GM21526 (cell line): ENCODE data around the gene VPREB3.

ENCODE experiments used
- ATAC-seq: cut with Tn5 transposase; IDR thresholded peaks from one replicate; pipeline ENCODE4 v1.9.1; 2021; ENCODE audit warnings: moderate library complexity; ENCODE audit not compliant: unreplicated experiment, low FRiP score

VPREB3 gene

DNA sequence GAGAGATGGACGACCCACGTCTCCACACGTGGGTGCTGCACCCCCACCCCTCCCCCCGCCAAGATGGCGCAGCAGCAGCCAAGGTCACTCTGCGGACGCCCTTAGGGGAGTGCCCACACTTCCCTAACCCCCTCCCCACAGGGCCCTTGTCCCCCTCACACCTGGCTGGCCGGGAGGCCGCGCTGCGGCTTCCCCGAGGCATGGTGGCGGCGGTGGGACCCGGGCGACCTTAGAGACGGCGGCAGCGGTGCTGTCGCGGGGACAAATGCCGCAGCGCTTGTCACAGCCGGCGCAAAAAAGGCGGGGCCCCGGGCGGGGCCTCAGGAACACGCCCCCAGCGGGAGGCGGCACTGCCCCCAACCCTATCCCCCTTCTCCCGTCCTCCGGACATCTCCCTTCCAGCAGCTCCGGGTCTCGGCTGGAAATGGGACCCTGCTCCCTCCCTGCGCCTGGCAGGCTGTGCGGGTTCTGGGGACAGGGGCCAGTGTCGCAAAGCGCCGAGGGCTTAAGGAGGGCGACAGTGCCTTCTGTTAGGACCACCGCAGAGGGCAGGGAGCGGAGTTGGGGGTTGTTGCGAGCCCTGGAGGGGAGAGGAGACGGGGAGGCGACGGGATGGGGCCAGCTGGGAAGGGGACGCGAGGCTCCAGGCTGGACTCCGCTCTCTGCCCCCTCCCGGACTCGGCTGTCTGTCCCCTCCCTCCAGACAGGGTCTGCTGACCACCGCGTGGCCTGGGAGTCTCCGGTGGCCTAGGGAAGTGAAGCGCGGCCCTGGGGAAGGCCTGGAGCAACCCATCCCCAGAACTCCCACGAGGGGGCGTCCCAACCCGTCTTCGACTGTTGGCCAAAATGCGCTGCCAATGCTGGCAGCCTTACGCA lies 13.7 kb upstream of the VPREB3 start, which contains the start of gene CHCHD10:
CHCHD10 (minus strand) TSS at position 300 of the 876 bp plus-strand sequence; CDS start at position 202, 98 bp downstream.
- ATAC-seq = peak; percentile 41

DNA sequence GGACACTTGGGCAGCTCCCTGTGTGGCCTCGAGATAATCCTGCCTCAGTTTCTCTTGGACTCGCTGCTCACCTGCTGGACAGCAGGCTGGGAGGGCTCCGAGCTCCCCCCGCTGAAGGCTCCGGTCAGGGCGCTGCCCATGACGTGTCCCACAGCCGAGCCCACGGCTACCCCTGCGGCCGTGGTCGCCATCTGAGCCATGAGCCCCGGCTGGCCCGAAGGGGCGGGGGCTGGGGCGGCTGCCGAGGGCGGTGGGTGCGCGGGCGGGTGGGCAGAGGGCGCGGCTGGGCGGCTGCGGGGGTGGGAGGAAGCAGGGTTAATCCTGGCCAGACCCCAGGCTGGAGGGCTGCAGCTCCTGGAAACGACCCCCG lies 13.1 kb upstream of the VPREB3 start:
- no peak for ATAC-seq

DNA sequence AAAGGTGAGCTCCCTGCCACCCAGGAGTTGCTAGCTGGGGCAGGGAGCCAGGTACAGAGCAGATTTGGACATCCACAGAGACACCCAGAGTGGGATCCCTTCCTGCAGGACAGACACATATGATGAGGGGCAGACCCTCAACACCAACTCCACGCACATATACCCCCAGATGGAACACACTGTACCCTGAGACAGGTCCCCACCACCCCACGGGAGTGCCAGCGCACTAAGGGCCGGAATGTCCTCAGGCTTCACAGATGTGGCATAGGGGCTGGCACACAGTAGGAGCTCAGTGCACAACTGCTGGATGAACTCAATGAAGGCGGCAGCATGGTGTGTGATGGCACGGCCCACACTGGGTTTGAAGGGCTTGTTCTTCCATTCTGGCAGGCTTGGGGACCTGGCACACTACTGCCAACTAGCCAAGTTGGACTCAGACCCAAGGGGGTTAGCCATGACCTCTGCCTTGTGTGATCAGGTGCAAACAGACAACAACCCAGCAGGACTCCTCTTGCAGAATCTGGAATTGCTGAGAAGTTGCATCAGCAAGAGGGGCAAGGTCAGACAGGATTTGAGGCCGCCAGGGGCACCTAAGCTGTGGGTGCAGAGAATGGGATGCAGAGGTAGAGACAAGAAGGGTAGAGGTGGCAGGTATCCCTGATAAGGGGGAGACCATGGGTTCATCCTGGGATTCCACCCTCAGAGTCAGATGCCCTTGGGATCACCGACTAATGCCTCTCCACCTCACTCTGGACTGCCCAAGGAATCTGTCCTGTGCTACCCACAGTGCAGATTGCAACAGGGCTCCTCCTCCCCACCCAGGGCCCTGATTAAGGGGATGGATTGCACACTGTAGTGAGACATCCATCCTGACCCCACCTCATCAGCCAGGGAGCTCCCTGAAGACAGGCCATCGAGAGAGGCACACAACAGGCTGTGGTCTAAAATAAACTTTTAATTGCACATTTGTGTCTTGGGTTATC lies 11.0 kb upstream of the VPREB3 start:
- no peak for ATAC-seq

DNA sequence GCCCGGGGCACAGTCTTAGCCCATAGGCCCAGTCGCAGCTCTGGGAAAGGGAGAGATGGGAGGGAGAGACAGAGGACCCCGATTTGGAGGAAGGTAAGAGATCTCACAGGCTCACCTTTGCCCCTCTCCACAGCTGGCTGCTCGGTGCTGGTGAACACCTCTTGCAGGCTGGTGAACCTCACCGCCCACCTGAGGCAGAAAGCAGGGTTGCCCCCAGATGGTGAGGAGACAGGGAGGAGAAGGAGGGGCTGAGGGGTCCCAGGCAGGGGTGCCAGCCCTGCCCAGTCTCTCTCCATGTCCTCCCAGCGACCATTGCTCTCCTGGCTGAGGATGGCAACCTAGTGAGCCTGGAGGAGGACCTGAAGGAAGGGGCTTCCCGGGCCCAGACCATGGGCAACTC lies 9.7 kb upstream of the VPREB3 start:
- no peak for ATAC-seq

DNA sequence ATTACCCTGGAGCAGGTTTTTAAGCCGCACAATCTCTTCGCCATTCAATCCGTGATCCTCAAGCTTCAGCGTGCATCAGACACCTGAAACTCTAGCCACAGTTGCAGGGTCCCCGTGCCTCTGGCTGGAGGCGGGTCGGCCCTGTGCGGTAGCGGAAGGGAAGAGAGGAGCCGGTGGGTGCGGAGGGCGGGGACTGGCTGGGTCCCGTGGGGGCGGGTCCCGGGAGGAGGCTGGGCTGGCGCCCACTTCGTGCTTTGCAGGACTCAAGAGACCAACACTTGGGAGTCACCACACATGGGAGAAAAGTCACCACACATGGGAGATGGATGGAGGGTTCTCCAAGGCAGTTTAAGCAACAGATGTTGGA lies 9.3 kb upstream of the VPREB3 start:
- ATAC-seq = no peak

DNA sequence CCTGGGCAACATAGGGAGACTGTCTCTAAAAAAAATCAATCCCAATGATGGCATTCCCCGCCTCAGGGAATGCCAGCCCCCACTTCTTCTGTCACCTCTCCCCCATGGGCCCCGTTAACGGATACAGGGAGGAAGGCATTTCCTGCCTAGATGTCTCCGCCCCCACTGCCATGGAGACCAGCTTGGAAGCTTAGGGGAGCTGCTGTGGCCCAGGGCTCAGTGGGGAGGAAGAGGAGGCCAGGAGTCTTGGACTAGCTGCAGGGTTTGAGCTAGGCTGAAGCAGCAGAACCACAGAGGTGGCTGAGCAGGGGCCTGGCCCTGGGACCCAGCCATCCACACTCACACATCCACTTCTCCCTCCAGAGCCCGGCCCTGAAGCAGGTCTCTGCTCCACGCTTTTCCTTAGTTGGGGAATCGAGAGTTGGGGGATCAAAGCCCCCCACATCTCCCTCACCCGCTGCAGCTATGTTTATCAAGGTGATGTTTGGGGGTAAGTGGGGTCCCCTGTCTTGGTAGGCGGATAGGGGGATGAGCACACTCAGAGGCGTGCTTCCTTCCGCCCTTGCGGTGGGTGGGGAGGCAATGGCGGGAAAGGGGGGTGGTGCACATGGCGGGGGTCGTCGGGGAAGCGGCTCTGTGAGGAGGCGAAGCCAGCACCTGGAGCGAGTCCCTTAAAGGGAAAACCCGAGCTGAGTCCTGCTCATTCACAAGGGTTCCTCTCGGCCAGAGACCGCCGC lies 8.8 kb upstream of the VPREB3 start, which contains the start of gene C22orf15:
C22orf15 (plus strand) TSS at position 149 of the 737 bp plus-strand sequence; CDS start at position 466, 317 bp downstream.
- ATAC-seq = no peak

DNA sequence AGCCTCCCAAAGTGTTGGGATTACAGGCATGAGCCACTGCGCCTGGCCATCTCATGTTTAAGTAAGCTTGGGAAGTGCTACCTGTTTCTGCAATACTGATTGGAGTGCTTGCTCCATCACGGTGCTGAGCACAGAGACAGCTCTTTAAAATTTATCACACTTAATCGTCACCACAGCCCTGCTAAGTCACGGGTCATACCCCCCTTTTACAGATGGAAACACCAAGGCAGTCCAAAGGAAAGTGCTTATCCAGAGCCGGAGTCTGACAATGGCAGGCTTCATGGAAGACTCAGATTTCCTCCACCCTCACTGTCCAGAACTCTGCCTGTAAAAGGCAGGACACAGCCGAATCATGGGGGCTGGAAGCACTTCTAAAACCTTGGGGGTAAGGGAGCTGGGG lies 5.8 kb upstream of the VPREB3 start:
- ATAC-seq = no peak

DNA sequence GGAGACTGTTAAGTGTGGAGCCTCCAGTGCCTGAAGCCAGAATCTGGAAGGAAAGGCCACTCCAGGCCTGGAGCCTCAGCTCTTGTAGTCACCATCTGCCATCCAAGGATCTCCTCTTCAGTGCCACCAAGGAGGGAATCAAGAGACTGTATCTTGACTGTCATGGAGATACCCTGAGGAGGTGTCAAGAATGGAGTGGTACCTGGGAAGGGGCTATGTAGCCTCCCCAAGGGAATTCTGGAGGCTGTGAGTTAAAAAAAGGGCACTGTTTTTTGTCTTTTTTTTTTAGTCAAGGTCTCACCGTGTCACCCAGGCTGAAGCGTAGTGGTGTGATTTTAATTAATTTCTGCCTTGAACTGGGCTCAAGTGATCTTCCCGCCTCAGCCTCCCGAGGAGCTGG lies 5.3 kb upstream of the VPREB3 start:
- no peak for ATAC-seq

DNA sequence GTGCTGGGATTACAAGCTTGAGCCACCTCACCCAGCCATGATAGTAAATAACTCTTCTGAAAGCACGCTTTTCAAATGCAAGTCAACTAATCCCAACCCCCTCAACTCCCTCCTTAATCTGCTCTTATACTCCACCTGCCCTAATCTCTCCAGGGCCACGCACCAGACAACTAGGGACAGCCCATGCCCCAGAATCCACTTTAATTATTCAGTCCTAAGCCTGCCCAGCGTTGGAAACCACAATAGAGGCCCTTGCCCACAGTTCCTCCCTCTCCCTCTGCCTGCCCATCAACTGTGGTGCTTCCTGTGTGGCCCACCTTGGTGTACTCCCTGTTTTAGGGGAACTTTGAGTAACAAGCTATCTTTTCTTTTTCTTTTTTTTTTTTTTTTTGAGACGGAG lies 2.7 kb upstream of the VPREB3 start:
- no peak for ATAC-seq

DNA sequence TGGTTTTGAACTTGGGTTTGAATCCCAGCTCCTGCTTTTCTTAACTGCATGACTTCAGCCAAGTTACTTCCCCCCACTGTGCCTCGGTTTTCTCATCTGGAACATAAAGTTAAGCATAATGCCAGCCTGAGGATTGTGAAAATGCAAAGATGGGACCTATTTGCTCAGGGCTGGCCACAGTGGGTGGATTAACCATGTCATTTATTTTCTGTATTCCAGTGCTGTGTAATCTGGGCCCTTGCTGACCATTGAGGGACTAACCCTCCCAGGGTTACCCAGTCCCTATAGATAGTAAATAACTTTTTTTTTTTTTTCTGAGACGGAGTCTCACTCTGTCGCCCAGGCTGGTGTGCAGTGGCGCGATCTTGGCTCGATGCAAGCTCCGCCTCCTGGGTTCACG lies 1.5 kb upstream of the VPREB3 start:
- no peak for ATAC-seq

DNA sequence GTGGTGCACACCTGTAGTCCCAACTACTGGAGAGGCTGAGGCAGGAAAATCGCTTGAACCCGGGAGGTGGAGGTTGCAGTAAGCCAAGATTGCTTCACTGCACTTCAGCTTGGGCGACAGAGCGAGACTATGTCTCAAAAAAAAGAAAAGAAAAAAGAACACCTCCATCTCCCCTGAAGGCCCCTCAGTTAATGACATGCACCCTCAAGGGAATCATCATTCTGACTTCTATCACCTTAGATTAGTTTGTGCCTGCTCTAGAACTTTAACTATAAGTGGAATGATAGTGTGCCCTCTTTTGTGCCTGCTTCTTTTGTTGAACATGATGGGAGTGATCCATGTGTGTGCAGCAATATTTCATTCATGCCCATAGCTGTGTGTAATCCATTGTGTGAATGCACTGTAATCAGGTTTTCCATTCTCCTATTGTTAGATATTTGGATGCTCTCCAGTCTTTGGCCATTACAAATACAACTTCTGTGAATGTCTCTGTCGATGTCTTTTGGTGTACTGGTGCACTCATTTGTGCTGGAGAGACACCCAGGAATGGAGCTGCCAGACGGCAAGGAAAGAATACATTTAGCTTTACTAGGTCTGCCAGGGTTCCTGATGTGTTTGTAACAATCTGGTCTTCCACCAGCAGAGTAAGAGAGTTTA lies 883 bp upstream of the VPREB3 start:
- no peak for ATAC-seq

DNA sequence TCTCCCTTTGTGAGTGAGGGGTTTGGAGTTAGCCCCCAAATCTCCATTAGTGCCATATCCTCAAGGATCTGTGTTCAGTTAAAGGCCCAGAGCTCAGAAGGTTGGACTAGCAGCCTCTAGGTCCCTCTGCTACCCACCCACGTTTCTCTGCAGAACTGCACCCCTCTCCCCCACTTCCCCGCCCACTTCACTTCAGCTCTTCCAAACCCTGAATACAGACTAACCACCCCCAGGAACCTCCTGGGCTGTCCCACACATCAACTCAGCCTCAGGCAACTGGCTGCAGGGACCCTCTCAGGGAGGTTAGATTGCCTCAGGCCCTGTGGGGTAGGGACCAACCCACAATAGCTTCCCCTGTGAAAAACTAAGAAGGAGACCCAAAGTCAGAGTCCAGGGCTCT lies 840 bp downstream of the VPREB3 start:
- ATAC-seq = no peak

DNA sequence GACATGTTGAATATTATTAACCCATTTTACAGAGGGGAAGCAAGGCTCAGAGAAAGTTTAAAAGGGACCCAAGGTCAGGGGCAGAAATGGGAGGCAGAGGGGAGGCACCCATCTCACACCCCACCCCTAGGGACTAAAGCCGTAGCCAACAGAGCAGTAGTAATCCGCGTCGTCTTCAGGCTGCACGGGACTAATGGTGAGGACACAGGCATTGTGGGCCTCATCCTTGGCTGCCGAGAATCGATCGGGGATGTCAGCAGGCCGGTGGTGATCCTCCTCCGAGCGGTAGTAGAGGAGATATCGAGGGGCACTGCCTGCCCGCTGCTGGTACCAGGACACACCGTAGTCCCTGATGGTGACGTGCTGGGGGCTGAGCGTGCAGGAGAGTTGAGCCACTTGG lies 1.5 kb downstream of the VPREB3 start:
- ATAC-seq = no peak

DNA sequence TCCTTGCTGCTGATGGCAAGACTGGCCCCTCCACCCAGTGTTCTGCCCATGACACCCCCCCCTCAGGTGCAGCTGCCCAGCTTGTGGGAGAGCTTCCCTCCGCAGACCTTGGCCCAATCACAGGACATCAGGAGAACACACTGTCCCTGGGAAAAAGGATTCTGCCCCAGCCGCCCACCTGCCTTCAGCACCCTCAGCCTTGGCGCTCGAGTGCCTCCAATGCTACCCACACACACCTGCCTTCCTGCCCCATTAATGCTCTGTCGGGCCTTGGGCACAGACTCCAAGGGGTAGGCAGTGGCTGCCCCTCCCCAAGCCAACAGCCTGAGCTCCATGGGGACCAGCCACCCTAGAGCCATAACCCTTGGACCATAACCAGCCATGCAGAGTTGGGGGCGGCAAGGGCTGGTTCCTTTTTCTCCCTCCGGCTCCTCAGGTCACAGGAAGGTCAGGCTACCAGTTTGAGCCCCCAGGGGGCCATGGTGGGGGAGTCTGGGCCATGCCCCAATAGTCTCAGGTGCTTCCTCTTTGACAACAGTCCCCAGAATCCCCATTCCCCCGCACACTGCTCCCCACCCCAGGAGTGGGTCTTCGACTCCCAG lies 2.0 kb downstream of the VPREB3 start:
- no peak for ATAC-seq

DNA sequence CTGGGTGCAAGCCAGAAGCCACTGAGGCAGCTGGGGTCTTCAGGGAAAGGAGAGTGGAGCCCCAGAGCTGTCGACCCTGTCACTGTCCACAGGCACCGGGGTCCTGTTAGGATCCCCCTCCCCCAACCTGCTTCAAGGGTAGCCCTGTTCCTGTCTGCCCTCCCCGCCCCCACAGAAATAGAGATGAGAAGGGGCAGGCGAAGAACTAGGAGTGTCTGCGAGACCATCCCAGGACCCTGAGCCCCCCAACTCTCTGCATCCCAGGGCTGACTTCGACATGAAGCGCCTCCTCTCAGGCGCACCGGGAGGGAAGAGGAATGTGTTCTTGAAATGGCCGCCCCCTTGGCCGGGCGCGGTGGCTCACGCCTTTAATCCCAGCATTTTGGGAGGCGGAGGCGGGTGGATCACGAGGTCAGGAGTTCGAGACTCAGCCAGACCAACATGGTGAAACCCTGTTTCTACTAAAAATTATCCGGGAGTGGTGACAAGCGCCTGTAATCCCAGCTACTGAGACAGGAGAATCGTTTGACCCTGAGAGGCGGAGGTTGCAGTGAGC lies 2.7 kb downstream of the VPREB3 start:
- ATAC-seq = peak; percentile 20

DNA sequence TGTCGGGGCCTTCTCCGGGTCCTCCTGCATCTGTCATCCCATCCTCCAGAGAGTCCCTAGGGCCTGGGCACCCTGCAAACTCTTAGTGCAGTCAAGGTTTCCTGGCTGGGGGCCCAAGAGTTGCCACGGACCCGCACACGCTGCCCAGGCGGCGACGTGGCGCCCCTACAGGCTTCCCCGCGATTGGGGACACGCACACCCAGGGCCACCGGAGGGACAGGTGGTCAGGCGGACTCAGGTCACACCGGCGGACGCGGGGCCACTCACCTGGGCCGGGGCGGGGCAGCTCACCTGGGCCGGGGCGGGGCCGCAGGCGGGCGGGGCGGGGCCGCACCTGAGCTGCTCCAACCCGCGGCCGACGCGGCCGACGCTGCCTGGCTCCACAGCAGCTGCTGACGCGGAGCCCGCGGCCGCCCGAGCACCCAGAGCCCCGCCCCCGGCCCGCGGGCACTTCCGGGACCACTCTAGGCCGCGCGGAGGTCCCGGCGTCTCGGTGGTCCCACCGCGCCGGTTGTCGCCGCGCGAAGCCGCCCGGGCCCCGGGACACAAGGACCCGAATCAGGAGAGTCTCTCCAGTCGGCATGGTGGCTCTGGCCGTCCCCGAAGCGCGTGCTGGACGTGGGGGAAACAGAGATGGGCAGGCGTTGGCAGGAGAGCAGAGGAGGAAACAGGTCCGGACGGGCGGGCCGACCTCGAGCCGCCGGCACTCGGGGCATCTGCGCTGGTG lies 3.3 kb downstream of the VPREB3 start, which contains the start of gene ZNF70:
ZNF70 (minus strand) TSS at position 399 of the 727 bp plus-strand sequence. CDS start 5,972 bp downstream, outside the sequence.
- peak; percentile 58 for ATAC-seq

DNA sequence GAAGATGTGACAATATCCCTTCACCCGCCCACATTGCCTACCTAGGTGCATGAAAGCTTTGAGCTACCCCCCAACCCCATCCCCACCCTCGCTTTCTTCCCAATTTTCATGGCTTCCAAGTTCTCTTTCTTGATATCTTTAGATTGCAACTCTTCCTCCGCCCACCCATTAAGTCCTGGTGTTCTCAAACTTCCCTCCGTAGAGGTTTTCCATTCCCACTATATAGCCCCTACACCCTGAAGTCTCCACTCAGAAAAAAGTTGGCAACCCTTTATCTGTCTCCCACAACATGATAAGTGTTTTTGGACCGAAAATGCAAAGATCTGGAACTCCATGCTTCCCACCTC lies 3.9 kb downstream of the VPREB3 start:
- ATAC-seq = no peak

DNA sequence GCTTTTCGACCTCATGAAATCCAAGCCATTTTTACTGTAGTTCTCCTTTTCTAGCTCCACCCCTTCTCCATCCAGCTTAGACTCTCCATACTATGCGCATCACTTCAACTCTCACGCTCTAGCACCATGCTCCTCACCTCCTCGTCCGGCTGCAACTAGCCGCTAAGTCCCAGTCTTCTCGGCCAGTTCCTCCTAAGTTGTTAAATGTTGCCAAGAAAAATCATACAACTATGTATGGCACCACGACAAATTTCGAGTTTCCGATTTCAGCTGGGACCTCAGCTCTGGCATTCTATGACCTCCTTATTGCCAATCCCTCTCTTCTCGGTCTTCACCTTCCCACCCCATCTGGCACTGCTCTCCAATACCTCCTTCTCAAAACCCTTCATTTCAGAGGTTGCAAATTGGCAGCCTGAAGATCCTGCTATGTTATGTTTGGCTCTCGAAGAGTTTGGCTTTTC lies 4.4 kb downstream of the VPREB3 start:
- ATAC-seq = no peak

DNA sequence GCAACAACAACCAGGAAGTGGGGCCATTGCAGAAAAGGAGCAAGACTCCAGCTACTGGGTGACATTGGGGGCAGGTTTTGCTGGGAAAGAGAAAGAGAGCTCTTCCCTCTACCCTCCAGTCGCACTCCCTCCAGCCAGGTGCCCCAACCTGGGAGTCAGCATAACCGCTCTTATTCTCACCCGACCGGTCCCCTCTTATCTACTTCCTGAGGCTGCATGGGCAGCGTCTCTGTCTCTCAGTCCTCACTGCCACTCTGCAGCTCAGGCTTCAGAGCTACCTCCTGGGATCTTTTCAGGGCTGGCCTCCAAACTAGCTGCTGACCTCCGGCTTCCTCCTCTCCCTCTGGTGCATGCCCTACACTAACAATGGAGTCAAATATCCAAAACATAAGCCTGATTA lies 8.4 kb downstream of the VPREB3 start:
- no peak for ATAC-seq
